H1 (cell line): ENCODE data around the gene MRPS6. TPM values are rescaled to one million over a fixed set of nuclear protein-coding genes. Genes with fewer than 3 reads are reported as not detected.

Source experiments
- CHD7 ChIP-seq: fragments of 300-600 bp; sonication (generic); IDR thresholded peaks from 2 replicates; pipeline ENCODE4 v1.7.1; 2012; ENCODE audit warnings: low read length, moderate library complexity, mild to moderate bottlenecking, inconsistent platforms; ENCODE audit not compliant: insufficient replicate concordance
- polyA plus RNA-seq, 7 experiments: library from polyadenylated mRNA; depleted of rRNA in 3 of 7; stranded (reverse) in 5 of 7; unstranded in 2 of 7; fragments of >200 nt in 5 of 7; fragments of 200-250 nt in 2 of 7; gene quantifications; 1 replicate in 5 of 7; 2 replicates in 1 of 7; 4 replicates in 1 of 7; pipeline versions ENCODE4 v1.2.1 to v1.2.3, GENCODE V29; 2011 to 2013; ENCODE audit warnings: missing spikeins in 2 of 7, mixed read lengths in 2 of 7
- total RNA-seq: library from RNA; stranded (reverse); fragmentation: NEBNext Ultra II Directional; extraction: Animal tissue kit (Norgen Biotek cat#: 25700); gene quantifications from 2 replicates; pipeline ENCODE4 v1.2.1, GENCODE V29; 2021

Gene MRPS6
- total and polyA plus RNA-seq, 2 of the 8 experiments (the other 6 are each of a cell fraction or from before 2014, with no cell fraction given), result 62.7 to 156 TPM

- peak; percentile 43 for TF ChIP-seq CHD7
Measured at GRCh38 chr21:34179204-34179935, 106.0 kb downstream of the MRPS6 start (continued).
